Panc1 (cell line): Measurements from ENCODE around the gene AAK1. TPM values are rescaled to one million over a fixed set of nuclear protein-coding genes. Genes with fewer than 3 reads are reported as not detected.

Source experiments
- ATAC-seq: fragments of 200-7000 bp; cut with Tn5 transposase; 2 replicates; pipeline ENCODE4 v1.9.1; 2020; ENCODE audit warnings: mild to moderate bottlenecking, moderate library complexity
- BruUV-seq: library from RNA; stranded (reverse); fragments of 400-500 nt; replicated peaks from 2 replicates; lab custom pipeline; 2021; lab: Mats Ljungman, UMichigan
- CTCF ChIA-PET: fragments of 300-600 bp; sonication (Branson Sonifier 250); formaldehyde crosslinking; loops from one replicate; lab custom pipeline; 2022; ENCODE audit warnings: antibody characterized with exemption; lab: Charles Lee
- POLR2A ChIA-PET: fragments of 300-600 bp; sonication (Branson Sonifier 250); formaldehyde crosslinking; loops from one replicate; lab custom pipeline; 2022; ENCODE audit warnings: antibody characterized with exemption; lab: Charles Lee
- DNase-seq: peaks from one replicate; pipeline ENCODE4 v3.0.0-alpha.2; 2010; ENCODE audit warnings: low read depth, low spot score
- H3K27ac ChIP-seq: 2 replicates; pipeline ENCODE4 v1.5.1; 2011; ENCODE audit warnings: mild to moderate bottlenecking, low read length, inconsistent platforms
- H3K27me3 ChIP-seq: fragments of 200-500 bp; sonication (Bioruptor generic); 2 replicates; pipeline ENCODE4 v1.6.0; 2014; ENCODE audit warnings: low read length, inconsistent platforms; ENCODE audit not compliant: control insufficient read depth, insufficient read depth
- H3K36me3 ChIP-seq: fragments of 200-500 bp; sonication (Bioruptor generic); 2 replicates; pipeline ENCODE4 v1.5.1; 2014; ENCODE audit warnings: inconsistent platforms, mild to moderate bottlenecking, low read length, moderate library complexity; ENCODE audit not compliant: control insufficient read depth, insufficient read depth
- H3K4me1 ChIP-seq: 2 replicates; pipeline ENCODE4 v1.5.1; 2011; ENCODE audit warnings: inconsistent platforms, mild to moderate bottlenecking, low read length, moderate library complexity; ENCODE audit not compliant: control insufficient read depth, insufficient read depth
- H3K4me3 ChIP-seq, 2 experiments: 2 replicates each; pipeline ENCODE4 v1.5.1; 2011 to 2012; ENCODE audit warnings: low read depth in 2 of 2, low read length in 2 of 2, mild to moderate bottlenecking in 2 of 2, inconsistent platforms in 1 of 2, moderate library complexity in 1 of 2
- H3K9me3 ChIP-seq: fragments of 200-500 bp; sonication (Bioruptor generic); 2 replicates; pipeline ENCODE4 v1.5.1; 2014; ENCODE audit warnings: low read depth, mild to moderate bottlenecking, inconsistent platforms, low read length, moderate library complexity; ENCODE audit not compliant: control insufficient read depth, insufficient read depth
- CTCF ChIP-seq: fragments of 450-650 bp; IDR thresholded peaks from 2 replicates; pipeline ENCODE4 v1.5.1; 2017; ENCODE audit warnings: mild to moderate bottlenecking
- POLR2AphosphoS5 ChIP-seq: IDR thresholded peaks from 2 replicates; pipeline ENCODE4 v1.6.1; 2012; ENCODE audit warnings: mild to moderate bottlenecking, low read depth, low read length, moderate library complexity
- REST ChIP-seq, 2 experiments: IDR thresholded peaks; 2 replicates each; pipeline ENCODE4 v1.6.1; 2011 to 2012; ENCODE audit warnings: low read depth in 2 of 2, control low read depth in 1 of 2, low read length in 1 of 2, mild to moderate bottlenecking in 1 of 2, moderate library complexity in 1 of 2; ENCODE audit not compliant: insufficient read depth in 1 of 2
- SIN3A ChIP-seq: IDR thresholded peaks from 2 replicates; pipeline ENCODE4 v1.6.1; 2012; ENCODE audit warnings: low read depth, mild to moderate bottlenecking, low read length, moderate library complexity, borderline replicate concordance; ENCODE audit not compliant: insufficient read depth
- TCF7L2 ChIP-seq: IDR thresholded peaks from 2 replicates; pipeline ENCODE4 v1.6.1; 2011; ENCODE audit warnings: mild to moderate bottlenecking, low read depth, low read length, inconsistent platforms
- in situ Hi-C: cut with HindIII; loops from 2 replicates; pipeline ENCODE4 v1.10.0; 2016; ENCODE audit warnings: low sequenced_read_pairs, low pct_unique_long_range_greater_than_20kb
- intact Hi-C: fragments of 100-400 bp; cut with micrococcal nuclease; formaldehyde crosslinking; loops from one replicate; pipeline ENCODE4 v1.10.0; 2022; ENCODE audit not compliant: unreplicated experiment
- total RNA-seq: library from RNA; stranded (reverse); gene quantifications from one replicate; pipeline ENCODE4 v1.2.1, GENCODE V29; 2021; ENCODE audit not compliant: unreplicated experiment

AAK1 gene
- total RNA-seq, 1 experiment from 2014 or later = 123 TPM

- intact Hi-C loops = no loop called here
- DNase-seq = no peak
These were observed 104.5 kb downstream of the AAK1 start for GRCh38 chr2:69538872-69539548.

GRCh38 chr2:69538249-69538648 is 105.3 kb downstream of the AAK1 start:
- TF ChIP-seq REST (IDR thresholded peaks at IDR 0.05; ENCODE audit: insufficient read depth in 1 of 2, low read depth in 2 of 2, low read length in 1 of 2) (no peak), CTCF (no peak), POLR2AphosphoS5 (no peak), TCF7L2 (no peak), SIN3A (no peak)
- intact Hi-C loops = no loop called here
- Histone ChIP-seq H3K9me3 (peaks cover 4% of the 10 kb centered on the region; the same call in 1 of the 2 replicates), H3K4me1 (peaks cover 6% of the 10 kb centered on the region; the same call in 1 of the 2 replicates), H3K27ac (no peak overlapping the region), H3K36me3 (peaks cover 8% of the 10 kb centered on the region; the same call in 1 of the 2 replicates), H3K27me3 (no peaks in the 10 kb centered on the region), H3K4me3 (no peak overlapping the region)
- DNase-seq (no peak), ATAC-seq (no peak)
- in situ Hi-C loops = no loop called here
- CTCF ChIA-PET = no interaction called here
- POLR2A ChIA-PET = no interaction called here
- BruUV-seq = no TSS peak

More at GRCh38 chr2:69538872-69539548, 104.5 kb downstream of the AAK1 start:
- Histone ChIP-seq H3K36me3 (peaks cover 8% of the 10 kb centered on the region; the same call in 1 of the 2 replicates), H3K4me1 (peaks cover 6% of the 10 kb centered on the region; the same call in 1 of the 2 replicates), H3K27me3 (no peaks in the 10 kb centered on the region), H3K4me3 (no peak overlapping the region), H3K9me3 (peaks cover 3% of the 10 kb centered on the region; the same call in 1 of the 2 replicates), H3K27ac (0 out of 2 replicates have a peak overlapping the region, but pooled peaks have one; percentile 19)
- CTCF ChIA-PET = no interaction called here
- POLR2A ChIA-PET = no interaction called here
- TF ChIP-seq CTCF = no peak
- TF ChIP-seq SIN3A = no peak
- TF ChIP-seq TCF7L2 = no peak
- no TSS peak for BruUV-seq
- ATAC-seq = peak; percentile 80
- in situ Hi-C loops = no loop called here
